Mucosa of descending colon (tissue), 3 donors: ENCODE measurements around the gene AMBRA1. TPM values are rescaled to one million over a fixed set of nuclear protein-coding genes. Genes with fewer than 3 reads are reported as not detected.
"Not testable (repeated sequence)": the region's sequence is repeated elsewhere in the genome, so short reads cannot be mapped to it uniquely, and the experiment has no call there.

Source experiments
- ATAC-seq: fragments of 200-7000 bp; cut with Tn5 transposase; one replicate; pipeline ENCODE4 v1.9.1; 2020; ENCODE audit warnings: mild to moderate bottlenecking, moderate library complexity
- DNase-seq, 3 donors: peaks; one replicate each; pipeline ENCODE4 v3.0.0-alpha.2; 2020
- H3K36me3 ChIP-seq: fragments of 200-600 bp; one replicate; pipeline ENCODE4 v1.8.0; 2021; ENCODE audit warnings: low read depth, mild to moderate bottlenecking
- H3K4me1 ChIP-seq: fragments of 200-600 bp; one replicate; pipeline ENCODE4 v1.8.0; 2021; ENCODE audit warnings: low read depth, mild to moderate bottlenecking
- H3K4me3 ChIP-seq: fragments of 200-600 bp; one replicate; pipeline ENCODE4 v1.8.0; 2021; ENCODE audit warnings: mild to moderate bottlenecking
- H3K9me3 ChIP-seq: fragments of 200-600 bp; one replicate; pipeline ENCODE4 v1.8.0; 2021; ENCODE audit warnings: mild to moderate bottlenecking
- CTCF ChIP-seq: fragments of 200-600 bp; IDR thresholded peaks from one replicate; pipeline ENCODE4 v1.8.0; 2022; ENCODE audit warnings: antibody characterized with exemption, mild to moderate bottlenecking
- intact Hi-C, 2 donors: fragments of 100-400 bp; cut with DNase I in 1 of 2; cut with micrococcal nuclease in 1 of 2; formaldehyde crosslinking; loops; one replicate each; pipeline versions ENCODE4 v1.11.0 to v1.11.1; 2022; cut with DNase I, micrococcal nuclease
- total RNA-seq, 3 donors: library from RNA; stranded (reverse); fragmentation: NEBNext Ultra II Directional in 2 of 3; extraction: Animal tissue kit (Norgen Biotek cat#: 25700) in 2 of 3; gene quantifications; one replicate each; pipeline versions ENCODE4 v1.2.1 to v1.2.4, GENCODE V29; 2021 to 2023
- donor health status: DM: no; HTN: no; CAD: no; lungs with moderate emphysema.
- donor health status: DM: no; HTN: no; CAD: no.
- donor health status: DM: no; HTN: yes; CAD: no.

AMBRA1 gene
- total RNA-seq, 3 donors from 2014 or later: 42.0 to 46.7 (median 45.2) TPM

GRCh38 chr11:46588131-46588530, 5.7 kb downstream of the AMBRA1 start:
- no peak for TF ChIP-seq CTCF
- Histone ChIP-seq H3K4me3 (no peak overlapping the region), H3K9me3 (no peaks in the 10 kb centered on the region), H3K36me3 (no peaks in the 10 kb centered on the region), H3K4me1 (peaks cover 21% of the 10 kb centered on the region)
- no peak for DNase-seq
- ATAC-seq: no peak
- intact Hi-C loops: no loop called here

GRCh38 chr11:46583513-46583912, 10.3 kb downstream of the AMBRA1 start:
- not testable (repeated sequence) for H3K4me3 ChIP-seq, ATAC-seq

GRCh38 chr11:46582588-46582987, 11.2 kb downstream of the AMBRA1 start:
- DNase-seq (no peak), ATAC-seq (no peak)
- Histone ChIP-seq H3K9me3 (no peaks in the 10 kb centered on the region), H3K4me1 (peaks cover 13% of the 10 kb centered on the region), H3K36me3 (no peaks in the 10 kb centered on the region), H3K4me3 (no peak overlapping the region)
- intact Hi-C loops: no loop called here
- no peak for TF ChIP-seq CTCF

More at GRCh38 chr11:46583513-46583912, 10.3 kb downstream of the AMBRA1 start:
- H3K9me3 ChIP-seq, intact Hi-C loops, DNase-seq, H3K36me3 ChIP-seq: not testable (repeated sequence)
- peaks cover 13% of the 10 kb centered on the region for H3K4me1 ChIP-seq

- intact Hi-C loops: no loop called here
- ATAC-seq (no peak), DNase-seq (no peak)
- Histone ChIP-seq H3K9me3 (no peaks in the 10 kb centered on the region), H3K4me1 (peaks cover 12% of the 10 kb centered on the region), H3K36me3 (no peaks in the 10 kb centered on the region), H3K4me3 (no peak overlapping the region)
- TF ChIP-seq CTCF: no peak
These were observed 16.8 kb downstream of the AMBRA1 start for GRCh38 chr11:46577058-46577457.

GRCh38 chr11:46574656-46575055, 19.2 kb downstream of the AMBRA1 start:
- ATAC-seq: no peak
- intact Hi-C loops: no loop called here
- TF ChIP-seq CTCF: no peak
- H3K4me1 ChIP-seq: peaks cover 7% of the 10 kb centered on the region
- no peaks in the 10 kb centered on the region for H3K36me3 ChIP-seq
- DNase-seq: no peak
- H3K4me3 ChIP-seq: no peak overlapping the region
- no peaks in the 10 kb centered on the region for H3K9me3 ChIP-seq

GRCh38 chr11:46570790-46571398, 22.9 kb downstream of the AMBRA1 start:
- TF ChIP-seq CTCF: no peak
- Histone ChIP-seq H3K9me3 (no peaks in the 10 kb centered on the region), H3K36me3 (no peaks in the 10 kb centered on the region), H3K4me1 (no peaks in the 10 kb centered on the region), H3K4me3 (no peak overlapping the region)
- DNase-seq (no peak), ATAC-seq (no peak)
- intact Hi-C loops: no loop called here
